ENCODE data around the gene MPG. TPM values are rescaled to one million over a fixed set of nuclear protein-coding genes. Genes with fewer than 3 reads are reported as not detected.

MPG gene
- total RNA-seq, 2 experiments from 2014 or later, result 58.1 to 119 TPM

- Histone ChIP-seq H3K4me1 (ENCODE audit: insufficient read depth, low read length, poor library complexity, severe bottlenecking) (peaks cover 29% of the 10 kb centered on the region), H3K9me2 (ENCODE audit: insufficient read depth, low read length) (no peaks in the 10 kb centered on the region), H3K9me3 (ENCODE audit: low read length) (no peaks in the 10 kb centered on the region), H2AFZ (ENCODE audit: low read length) (no peak overlapping the region), H3K79me2 (ENCODE audit: insufficient read depth, low read depth, low read length) (no peaks in the 10 kb centered on the region), H3K4me3 (ENCODE audit: low read depth, low read length, poor library complexity, severe bottlenecking) (no peak overlapping the region), H3K4me2 (ENCODE audit: low read length) (no peak overlapping the region), H3K27ac (ENCODE audit: low read depth, low read length, poor library complexity, severe bottlenecking) (no peak overlapping the region), H4K20me1 (ENCODE audit: insufficient read depth, low read length) (no peaks in the 10 kb centered on the region), H3K36me3 (ENCODE audit: insufficient read depth, low read length) (peaks cover 3% of the 10 kb centered on the region; the same call in 1 of the 2 replicates)
- DNase-seq (ENCODE audit: low spot score), result no peak
- CTCF ChIA-PET (ENCODE audit: unreplicated experiment), result no interaction called here
- intact Hi-C loops (cut with micrococcal nuclease; ENCODE audit: unreplicated experiment), result no loop called here
- TF ChIP-seq EZH2phosphoT487 (IDR thresholded peaks at IDR 0.05; ENCODE audit: borderline replicate concordance, low read depth, low read length) (no peak), CTCF (conservative IDR thresholded peaks at IDR 0.05; ENCODE audit: low read length) (no peak)
- no TSS peak for BruUV-seq (replicated peaks)
- POLR2A ChIA-PET, result no interaction called here
Measured at GRCh38 chr16:74747-75334, 3.2 kb upstream of the MPG start.

- POLR2A ChIA-PET, result no interaction called here
- Histone ChIP-seq H3K9me2 (ENCODE audit: insufficient read depth, low read length) (no peaks in the 10 kb centered on the region), H3K36me3 (ENCODE audit: insufficient read depth, low read length) (peaks cover 3% of the 10 kb centered on the region; the same call in 1 of the 2 replicates), H3K4me1 (ENCODE audit: insufficient read depth, low read length, poor library complexity, severe bottlenecking) (peaks cover 29% of the 10 kb centered on the region), H3K9me3 (ENCODE audit: low read length) (no peaks in the 10 kb centered on the region), H3K79me2 (ENCODE audit: insufficient read depth, low read depth, low read length) (no peaks in the 10 kb centered on the region), H3K4me2 (ENCODE audit: low read length) (peak overlapping the region; percentile 92), H4K20me1 (ENCODE audit: insufficient read depth, low read length) (no peaks in the 10 kb centered on the region), H2AFZ (ENCODE audit: low read length) (no peak overlapping the region), H3K27ac (ENCODE audit: low read depth, low read length, poor library complexity, severe bottlenecking) (no peak overlapping the region), H3K4me3 (ENCODE audit: low read depth, low read length, poor library complexity, severe bottlenecking) (peak overlapping the region; percentile 86)
- TF ChIP-seq CTCF (conservative IDR thresholded peaks at IDR 0.05; ENCODE audit: low read length), result 0 out of 2 replicates have a peak, but pooled peaks have one; percentile 28
- no peak for TF ChIP-seq EZH2phosphoT487 (IDR thresholded peaks at IDR 0.05; ENCODE audit: borderline replicate concordance, low read depth, low read length)
- peak; percentile 33 for DNase-seq (ENCODE audit: low spot score)
- no TSS peak for BruUV-seq (replicated peaks)
- intact Hi-C loops (cut with micrococcal nuclease; ENCODE audit: unreplicated experiment), result loop anchor here (2.0 kb wide), 1 partner anchor 23 kb away; the partner anchor contains the start of genes POLR3K and SNRNP25
- CTCF ChIA-PET (ENCODE audit: unreplicated experiment), result no interaction called here
Measured at GRCh38 chr16:75580-76501, 2.2 kb upstream of the MPG start.
